ENCODE measurements around the gene SEMA3D. TPM values are rescaled to one million over a fixed set of nuclear protein-coding genes. Genes with fewer than 3 reads are reported as not detected.

The SEMA3D gene
- total and polyA plus RNA-seq, 4 donors = 0.18 to 1.2 (median 0.72) TPM

- Histone ChIP-seq H3K4me3 (ENCODE audit: low read depth in 1 of 3, low read length in 3 of 3) (no peak overlapping the region), H3K27me3 (ENCODE audit: control insufficient read depth in 4 of 4, insufficient read depth in 4 of 4, low read length in 3 of 4) (no peaks in the 10 kb centered on the region), H3K27ac (ENCODE audit: low read depth in 1 of 2, low read length in 2 of 2) (no peak overlapping the region), H3K36me3 (ENCODE audit: control insufficient read depth in 4 of 4, insufficient read depth in 3 of 4, low read depth in 1 of 4, low read length in 3 of 4) (no peaks in the 10 kb centered on the region), H3K9ac (ENCODE audit: low read depth in 1 of 2, low read length in 2 of 2) (no peak overlapping the region), H3K4me1 (ENCODE audit: control insufficient read depth in 4 of 4, insufficient read depth in 4 of 4, low read length in 3 of 4) (no peaks in the 10 kb centered on the region), H3K9me3 (ENCODE audit: control insufficient read depth in 4 of 4, low read length in 3 of 4) (no peaks in the 10 kb centered on the region)
- no peak for DNase-seq (ENCODE audit: low spot score)
- TF ChIP-seq NR2F2 (IDR thresholded peaks at IDR 0.05) = no peak
- no peak for TF ChIP-seq JUND (IDR thresholded peaks at IDR 0.05)
- TF ChIP-seq FOXA1 (IDR thresholded peaks at IDR 0.05) = no peak
- 73% methylated on average over 3 of the region's 3 CpGs for WGBS
Observed at GRCh38 chr7:85226361-85227085, 39.7 kb upstream of the SEMA3D start.

GRCh38 chr7:85224171-85224570 lies 37.3 kb upstream of the SEMA3D start:
- H3K27me3 ChIP-seq (ENCODE audit: control insufficient read depth in 4 of 4, insufficient read depth in 4 of 4, low read length in 3 of 4) = no peaks in the 10 kb centered on the region
- H3K27ac ChIP-seq (ENCODE audit: low read depth in 1 of 2, low read length in 2 of 2) = no peak overlapping the region
- no peak overlapping the region for H3K4me3 ChIP-seq (ENCODE audit: low read depth in 1 of 3, low read length in 3 of 3)
- H3K9me3 ChIP-seq (ENCODE audit: control insufficient read depth in 4 of 4, low read length in 3 of 4) = no peaks in the 10 kb centered on the region
- WGBS = 76% methylated on average over 3 of the region's 3 CpGs
- H3K36me3 ChIP-seq (ENCODE audit: control insufficient read depth in 4 of 4, insufficient read depth in 3 of 4, low read depth in 1 of 4, low read length in 3 of 4) = no peaks in the 10 kb centered on the region
- H3K4me1 ChIP-seq (ENCODE audit: control insufficient read depth in 4 of 4, insufficient read depth in 4 of 4, low read length in 3 of 4) = no peaks in the 10 kb centered on the region
- DNase-seq (ENCODE audit: low spot score) = no peak
- no peak for TF ChIP-seq EGR1 (IDR thresholded peaks at IDR 0.05; ENCODE audit: low read depth in 2 of 2)
- H3K9ac ChIP-seq (ENCODE audit: low read depth in 1 of 2, low read length in 2 of 2) = no peak overlapping the region

- 72% methylated on average over 4 of the region's 4 CpGs for WGBS
Observed at GRCh38 chr7:85222522-85222921, 35.7 kb upstream of the SEMA3D start.

More at GRCh38 chr7:85222522-85222921, 35.7 kb upstream of the SEMA3D start:
- TF ChIP-seq GABPA (IDR thresholded peaks at IDR 0.05 in 1 of 2, conservative IDR thresholded peaks at IDR 0.05 in 1 of 2) = no peak
- TF ChIP-seq HNF4A (conservative IDR thresholded peaks at IDR 0.05) = no peak
- TF ChIP-seq HNF4G (IDR thresholded peaks at IDR 0.05) = no peak
- no peak for TF ChIP-seq RXRA (IDR thresholded peaks at IDR 0.05)
- no peak for TF ChIP-seq TAF1 (conservative IDR thresholded peaks at IDR 0.05)
- TF ChIP-seq YY1 (IDR thresholded peaks at IDR 0.05) = no peak
- TF ChIP-seq NR2F2 (IDR thresholded peaks at IDR 0.05) = no peak
- TF ChIP-seq ZBTB33 (IDR thresholded peaks at IDR 0.05) = no peak
- TF ChIP-seq RAD21 (IDR thresholded peaks at IDR 0.05) = no peak
- TF ChIP-seq FOXA2 (IDR thresholded peaks at IDR 0.05) = no peak
- TF ChIP-seq, protein P1, sequence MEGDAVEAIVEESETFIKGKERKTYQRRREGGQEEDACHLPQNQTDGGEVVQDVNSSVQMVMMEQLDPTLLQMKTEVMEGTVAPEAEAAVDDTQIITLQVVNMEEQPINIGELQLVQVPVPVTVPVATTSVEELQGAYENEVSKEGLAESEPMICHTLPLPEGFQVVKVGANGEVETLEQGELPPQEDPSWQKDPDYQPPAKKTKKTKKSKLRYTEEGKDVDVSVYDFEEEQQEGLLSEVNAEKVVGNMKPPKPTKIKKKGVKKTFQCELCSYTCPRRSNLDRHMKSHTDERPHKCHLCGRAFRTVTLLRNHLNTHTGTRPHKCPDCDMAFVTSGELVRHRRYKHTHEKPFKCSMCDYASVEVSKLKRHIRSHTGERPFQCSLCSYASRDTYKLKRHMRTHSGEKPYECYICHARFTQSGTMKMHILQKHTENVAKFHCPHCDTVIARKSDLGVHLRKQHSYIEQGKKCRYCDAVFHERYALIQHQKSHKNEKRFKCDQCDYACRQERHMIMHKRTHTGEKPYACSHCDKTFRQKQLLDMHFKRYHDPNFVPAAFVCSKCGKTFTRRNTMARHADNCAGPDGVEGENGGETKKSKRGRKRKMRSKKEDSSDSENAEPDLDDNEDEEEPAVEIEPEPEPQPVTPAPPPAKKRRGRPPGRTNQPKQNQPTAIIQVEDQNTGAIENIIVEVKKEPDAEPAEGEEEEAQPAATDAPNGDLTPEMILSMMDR (IDR thresholded peaks at IDR 0.05; ENCODE audit: low read depth, low read length, missing input control) = no peak
- TF ChIP-seq SP1 (IDR thresholded peaks at IDR 0.05) = no peak
- TF ChIP-seq FOXA1 (IDR thresholded peaks at IDR 0.05) = no peak
- TF ChIP-seq REST (IDR thresholded peaks at IDR 0.05) = no peak
- TF ChIP-seq, protein P2, sequence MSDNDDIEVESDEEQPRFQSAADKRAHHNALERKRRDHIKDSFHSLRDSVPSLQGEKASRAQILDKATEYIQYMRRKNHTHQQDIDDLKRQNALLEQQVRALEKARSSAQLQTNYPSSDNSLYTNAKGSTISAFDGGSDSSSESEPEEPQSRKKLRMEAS (IDR thresholded peaks at IDR 0.05) = no peak
- no peak for TF ChIP-seq JUND (IDR thresholded peaks at IDR 0.05)
- TF ChIP-seq, protein P3, sequence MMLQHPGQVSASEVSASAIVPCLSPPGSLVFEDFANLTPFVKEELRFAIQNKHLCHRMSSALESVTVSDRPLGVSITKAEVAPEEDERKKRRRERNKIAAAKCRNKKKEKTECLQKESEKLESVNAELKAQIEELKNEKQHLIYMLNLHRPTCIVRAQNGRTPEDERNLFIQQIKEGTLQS (IDR thresholded peaks at IDR 0.05) = no peak
- no peak overlapping the region for H3K27ac ChIP-seq (ENCODE audit: low read depth in 1 of 2, low read length in 2 of 2)
- no peaks in the 10 kb centered on the region for H3K27me3 ChIP-seq (ENCODE audit: control insufficient read depth in 4 of 4, insufficient read depth in 4 of 4, low read length in 3 of 4)
- DNase-seq (ENCODE audit: low spot score) = no peak
- H3K36me3 ChIP-seq (ENCODE audit: control insufficient read depth in 4 of 4, insufficient read depth in 3 of 4, low read depth in 1 of 4, low read length in 3 of 4) = no peaks in the 10 kb centered on the region
- no peaks in the 10 kb centered on the region for H3K4me1 ChIP-seq (ENCODE audit: control insufficient read depth in 4 of 4, insufficient read depth in 4 of 4, low read length in 3 of 4)
- no peak overlapping the region for H3K9ac ChIP-seq (ENCODE audit: low read depth in 1 of 2, low read length in 2 of 2)
- H3K9me3 ChIP-seq (ENCODE audit: control insufficient read depth in 4 of 4, low read length in 3 of 4) = no peaks in the 10 kb centered on the region
- no peak overlapping the region for H3K4me3 ChIP-seq (ENCODE audit: low read depth in 1 of 3, low read length in 3 of 3)

Measured in liver (tissue), 9 donors.